Prostate gland (tissue), 2 donors: ENCODE results near the gene WDR72. TPM values are rescaled to one million over a fixed set of nuclear protein-coding genes. Genes with fewer than 3 reads are reported as not detected.

Experiments used
- DNase-seq: peaks from one replicate; pipeline ENCODE4 v3.0.0-alpha.2; 2019; ENCODE audit warnings: low spot score
- H3K27ac ChIP-seq, 2 donors: fragments of 200-600 bp; sonication (generic); 2 replicates each; pipeline ENCODE4 v1.5.1; 2017 to 2019
- H3K27me3 ChIP-seq: fragments of 200-600 bp; sonication (generic); replicated peaks from 2 replicates; pipeline ENCODE4 v1.5.1; 2019; ENCODE audit not compliant: insufficient read depth
- H3K36me3 ChIP-seq, 2 donors: fragments of 200-600 bp; sonication (generic); 1 replicate in 1 of 2; 2 replicates in 1 of 2; pipeline versions ENCODE4 v1.5.1 to v1.8.1; 2017 to 2019
- H3K4me1 ChIP-seq: fragments of 200-600 bp; sonication (generic); replicated peaks from 2 replicates; pipeline ENCODE4 v1.5.1; 2019
- H3K4me3 ChIP-seq, 2 donors: fragments of 200-600 bp; sonication (generic); 2 replicates each; pipeline ENCODE4 v1.5.1; 2017 to 2019
- H3K9me3 ChIP-seq: fragments of 200-600 bp; sonication (generic); 2 replicates; pipeline ENCODE4 v1.5.1; 2017
- CTCF ChIP-seq, 4 experiments: fragments of 200-600 bp in 2 of 4; fragments of 450-650 bp in 2 of 4; sonication (generic) in 2 of 4; IDR thresholded peaks; 1 replicate in 3 of 4; 2 replicates in 1 of 4; pipeline ENCODE4 v1.5.1; 2016 to 2019; ENCODE audit warnings: antibody characterized with exemption in 4 of 4, mild to moderate bottlenecking in 2 of 4, moderate library complexity in 2 of 4
- POLR2A ChIP-seq: fragments of 450-650 bp; IDR thresholded peaks from one replicate; pipeline ENCODE4 v1.6.1; 2016; ENCODE audit warnings: antibody characterized with exemption, mild to moderate bottlenecking
- POLR2AphosphoS5 ChIP-seq: sonication (generic); formaldehyde crosslinking; IDR thresholded peaks from one replicate; pipeline ENCODE4 v1.6.1; 2017; ENCODE audit warnings: antibody characterized with exemption
- WGBS: methylation state at CpG from one replicate; pipeline ENCODE4 v1.1.5; 2018; 5-methylcytosine and 5-hydroxymethylcytosine counted together
- intact Hi-C: fragments of 100-400 bp; cut with DNase I; formaldehyde crosslinking; loops from one replicate; pipeline ENCODE4 v1.14.2; 2022
- total RNA-seq, 2 donors: library from RNA; depleted of rRNA; stranded (reverse); fragments of >200 nt; gene quantifications; one replicate each; pipeline ENCODE4 v1.1.0, GENCODE V29; 2016

The WDR72 gene
- total RNA-seq, 2 donors from 2014 or later, result 0.64 to 0.80 TPM

- intact Hi-C loops, result no loop called here
These were observed 88.8 kb downstream of the WDR72 start for GRCh38 chr15:53670701-53671100.

GRCh38 chr15:53665930-53666329, 93.5 kb downstream of the WDR72 start:
- WGBS, result 58% methylated on average over 4 of the region's 4 CpGs
- Histone ChIP-seq H3K9me3 (no peaks in the 10 kb centered on the region), H3K4me1 (no peaks in the 10 kb centered on the region), H3K4me3 (no peak overlapping the region), H3K36me3 (no peaks in the 10 kb centered on the region), H3K27me3 (no peaks in the 10 kb centered on the region), H3K27ac (no peak overlapping the region)
- TF ChIP-seq POLR2AphosphoS5 (no peak), POLR2A (no peak), CTCF (IDR thresholded peaks at IDR 0.05) (no peak)
- intact Hi-C loops, result no loop called here
- no peak for DNase-seq

More at GRCh38 chr15:53670701-53671100, 88.8 kb downstream of the WDR72 start:
- Histone ChIP-seq H3K9me3 (no peaks in the 10 kb centered on the region), H3K27me3 (no peaks in the 10 kb centered on the region), H3K4me3 (no peak overlapping the region), H3K36me3 (no peaks in the 10 kb centered on the region), H3K4me1 (no peaks in the 10 kb centered on the region), H3K27ac (no peak overlapping the region)
- DNase-seq, result no peak
- TF ChIP-seq POLR2AphosphoS5, result no peak
- TF ChIP-seq POLR2A, result no peak
- no peak for TF ChIP-seq CTCF (IDR thresholded peaks at IDR 0.05)
- WGBS, result 82% methylated on average over 3 of the region's 3 CpGs

GRCh38 chr15:53658827-53659555, 100.5 kb downstream of the WDR72 start:
- 17% methylated on average over 11 of the region's 11 CpGs for WGBS
- H3K36me3 ChIP-seq, result no peaks in the 10 kb centered on the region
- H3K4me3 ChIP-seq, result no peak overlapping the region
- no peak for TF ChIP-seq POLR2AphosphoS5
- TF ChIP-seq POLR2A, result no peak
- no peak for TF ChIP-seq CTCF (IDR thresholded peaks at IDR 0.05)
- no peaks in the 10 kb centered on the region for H3K9me3 ChIP-seq
- H3K4me1 ChIP-seq, result no peaks in the 10 kb centered on the region
- H3K27ac ChIP-seq, result no peak overlapping the region
- intact Hi-C loops, result no loop called here
- DNase-seq, result no peak
- H3K27me3 ChIP-seq, result no peaks in the 10 kb centered on the region

- TF ChIP-seq POLR2AphosphoS5 (no peak), POLR2A (no peak), CTCF (IDR thresholded peaks at IDR 0.05) (no peak)
- H3K36me3 ChIP-seq, result no peaks in the 10 kb centered on the region
- H3K4me1 ChIP-seq, result no peaks in the 10 kb centered on the region
- no peak overlapping the region for H3K27ac ChIP-seq
- intact Hi-C loops, result no loop called here
- no peak for DNase-seq
- H3K4me3 ChIP-seq, result no peak overlapping the region
- 40% methylated on average over 2 of the region's 2 CpGs for WGBS
- no peaks in the 10 kb centered on the region for H3K9me3 ChIP-seq
- H3K27me3 ChIP-seq, result no peaks in the 10 kb centered on the region
These were observed 101.2 kb downstream of the WDR72 start for GRCh38 chr15:53658255-53658654.

- Histone ChIP-seq H3K4me1 (no peaks in the 10 kb centered on the region), H3K27ac (no peak overlapping the region), H3K9me3 (no peaks in the 10 kb centered on the region), H3K4me3 (no peak overlapping the region), H3K36me3 (no peaks in the 10 kb centered on the region), H3K27me3 (no peaks in the 10 kb centered on the region)
- no peak for TF ChIP-seq POLR2AphosphoS5
- no peak for TF ChIP-seq POLR2A
- no peak for TF ChIP-seq CTCF (IDR thresholded peaks at IDR 0.05)
- WGBS, result 95% methylated on average over 2 of the region's 2 CpGs
- intact Hi-C loops, result no loop called here
- no peak for DNase-seq
These were observed 110.5 kb downstream of the WDR72 start for GRCh38 chr15:53648934-53649333.
